SK-N-SH (cell line): ENCODE measurements around the gene AP1S3. TPM values are rescaled to one million over a fixed set of nuclear protein-coding genes. Genes with fewer than 3 reads are reported as not detected.
A peak's percentile ranks its signal among the peaks of the same experiment; 100 is the strongest.

Experiments used
- CTCF ChIA-PET: fragments of 300-600, 350-600 bp; formaldehyde crosslinking; extraction: SDS; loops from one replicate; lab custom pipeline; 2021; lab: Yijun Ruan, JAX
- POLR2A ChIA-PET: fragments of 350-600 bp; sonication (Branson Sonifier 250); formaldehyde crosslinking; extraction: SDS; loops from one replicate; lab custom pipeline; 2020; ENCODE audit warnings: antibody characterized with exemption, inconsistent platforms; lab: Yijun Ruan, JAX
- DNase-seq: peaks from one replicate; pipeline ENCODE4 v3.0.0; 2012
- H2AFZ ChIP-seq: fragments of 200-600 bp; sonication (generic); 2 replicates; pipeline ENCODE4 v1.8.1; 2016; ENCODE audit warnings: antibody characterized with exemption, mild to moderate bottlenecking, low read depth
- H3F3A ChIP-seq: fragments of 200-600 bp; sonication (generic); replicated peaks from 2 replicates; pipeline ENCODE3; 2016; ENCODE audit warnings: antibody characterized with exemption, mild to moderate bottlenecking; ENCODE audit not compliant: insufficient read depth
- H3K27ac ChIP-seq, 2 experiments: fragments of 200-500 bp in 1 of 2; fragments of 200-600 bp in 1 of 2; sonication (Bioruptor generic) in 1 of 2; sonication (generic), shearing (Covaris generic) in 1 of 2; 2 replicates each; pipeline versions ENCODE4 v1.5.1 to v1.6.1; 2014 to 2016; ENCODE audit warnings: low read depth in 2 of 2, inconsistent platforms in 1 of 2, low read length in 1 of 2, mild to moderate bottlenecking in 1 of 2, mixed read lengths in 1 of 2
- H3K27me3 ChIP-seq: fragments of 200-600 bp; sonication (generic), shearing (Covaris generic); 2 replicates; pipeline ENCODE4 v1.6.1; 2016; ENCODE audit warnings: mixed run types; ENCODE audit not compliant: insufficient read depth
- H3K36me3 ChIP-seq, 2 experiments: fragments of 200-500 bp in 1 of 2; fragments of 200-600 bp in 1 of 2; sonication (Bioruptor generic) in 1 of 2; sonication (generic) in 1 of 2; replicated peaks in 1 of 2; 2 replicates each; pipeline versions ENCODE3 to v1.5.1; 2014 to 2016; ENCODE audit warnings: low read length in 1 of 2, mild to moderate bottlenecking in 1 of 2; ENCODE audit not compliant: insufficient read depth in 2 of 2, control insufficient read depth in 1 of 2
- H3K4me1 ChIP-seq, 2 experiments: fragments of 200-500 bp in 1 of 2; fragments of 200-600 bp in 1 of 2; sonication (Bioruptor generic) in 1 of 2; sonication (generic), shearing (Covaris generic) in 1 of 2; 2 replicates each; pipeline versions ENCODE4 v1.5.1 to v1.6.1; 2014 to 2016; ENCODE audit warnings: low read depth in 1 of 2, low read length in 1 of 2, mixed run types in 1 of 2; ENCODE audit not compliant: insufficient read depth in 2 of 2, control insufficient read depth in 1 of 2
- H3K4me2 ChIP-seq: fragments of 200-600 bp; sonication (generic), shearing (Covaris generic); 2 replicates; pipeline ENCODE4 v1.6.1; 2017; ENCODE audit warnings: mixed run types
- H3K4me3 ChIP-seq, 2 experiments: fragments of 200-500 bp in 1 of 2; fragments of 200-600 bp in 1 of 2; sonication (Bioruptor generic) in 1 of 2; sonication (generic), shearing (Covaris generic) in 1 of 2; 2 replicates each; pipeline versions ENCODE4 v1.5.1 to v1.8.1; 2014 to 2016; ENCODE audit warnings: low read depth in 2 of 2, inconsistent platforms in 1 of 2, low read length in 1 of 2, mild to moderate bottlenecking in 1 of 2, mixed read lengths in 1 of 2, moderate library complexity in 1 of 2
- H3K79me2 ChIP-seq: fragments of 200-600 bp; sonication (generic); 2 replicates; pipeline ENCODE4 v1.8.1; 2017; ENCODE audit warnings: mild to moderate bottlenecking; ENCODE audit not compliant: insufficient read depth
- H3K9ac ChIP-seq: fragments of 200-600 bp; sonication (generic); 2 replicates; pipeline ENCODE4 v1.6.1; 2017; ENCODE audit warnings: mixed run types
- H3K9me2 ChIP-seq: fragments of 200-600 bp; sonication (generic); 2 replicates; pipeline ENCODE4 v1.6.1; 2017; ENCODE audit warnings: mixed run types
- H3K9me3 ChIP-seq: fragments of 200-600 bp; sonication (generic); 2 replicates; pipeline ENCODE4 v1.6.1; 2017; ENCODE audit warnings: mixed run types, mild to moderate bottlenecking, moderate library complexity
- H4K20me1 ChIP-seq: fragments of 200-600 bp; sonication (generic); 2 replicates; pipeline ENCODE4 v1.6.1; 2017; ENCODE audit warnings: mild to moderate bottlenecking, mixed run types; ENCODE audit not compliant: insufficient read depth
- EP300 ChIP-seq, 2 experiments: IDR thresholded peaks; 2 replicates each; pipeline versions ENCODE4 v1.4.0 to v1.6.1; 2012; ENCODE audit warnings: borderline replicate concordance in 1 of 2, low read depth in 1 of 2, low read length in 1 of 2
- EZH2phosphoT487 ChIP-seq: fragments of 200-600 bp; sonication (generic); IDR thresholded peaks from 2 replicates; pipeline ENCODE4 v1.6.1; 2017; ENCODE audit warnings: low read depth, mixed run types, mild to moderate bottlenecking, antibody characterized with exemption, moderate library complexity, borderline replicate concordance
- FOSL2 ChIP-seq: IDR thresholded peaks from 2 replicates; pipeline ENCODE4 v1.4.0; 2012; ENCODE audit warnings: low read depth, mild to moderate bottlenecking, moderate library complexity, borderline replicate concordance
- FOXJ3 ChIP-seq: sonication (generic); formaldehyde crosslinking; IDR thresholded peaks from 2 replicates; pipeline ENCODE4 v1.5.1; 2020; ENCODE audit warnings: mild to moderate bottlenecking, missing genetic modification reagents
- FOXM1 ChIP-seq: IDR thresholded peaks from 2 replicates; pipeline ENCODE4 v1.4.0; 2012; ENCODE audit warnings: low read depth, mild to moderate bottlenecking
- GATA2 ChIP-seq: sonication (generic); formaldehyde crosslinking; IDR thresholded peaks from 2 replicates; pipeline ENCODE4 v1.5.0; 2020; ENCODE audit warnings: mild to moderate bottlenecking, missing genetic modification reagents
- JUND ChIP-seq: IDR thresholded peaks from 2 replicates; pipeline ENCODE4 v1.4.0; 2012
- MEF2A ChIP-seq: IDR thresholded peaks from 2 replicates; pipeline ENCODE4 v1.4.0; 2012; ENCODE audit warnings: low read depth, borderline replicate concordance
- NFIC ChIP-seq: IDR thresholded peaks from 2 replicates; pipeline ENCODE4 v1.4.0; 2012; ENCODE audit warnings: borderline replicate concordance
- NRF1 ChIP-seq: IDR thresholded peaks from 2 replicates; pipeline ENCODE4 v1.6.1; 2012; ENCODE audit warnings: low read depth, mild to moderate bottlenecking, low read length
- POLR2AphosphoS5 ChIP-seq: IDR thresholded peaks from 2 replicates; pipeline ENCODE4 v1.6.1; 2012; ENCODE audit warnings: low read depth, low read length
- RXRA ChIP-seq: IDR thresholded peaks from 2 replicates; pipeline ENCODE4 v1.4.0; 2012; ENCODE audit warnings: low read depth, mild to moderate bottlenecking, borderline replicate concordance
- SIN3A ChIP-seq: IDR thresholded peaks from 2 replicates; pipeline ENCODE4 v1.6.1; 2012; ENCODE audit warnings: low read depth, mild to moderate bottlenecking, low read length, moderate library complexity, borderline replicate concordance
- SMC3 ChIP-seq: IDR thresholded peaks from 2 replicates; pipeline ENCODE4 v1.6.1; 2012; ENCODE audit warnings: low read depth, low read length, improper control_type of control experiment
- TCF12 ChIP-seq: IDR thresholded peaks from 2 replicates; pipeline ENCODE4 v1.4.0; 2012
- TEAD4 ChIP-seq: IDR thresholded peaks from 2 replicates; pipeline ENCODE4 v1.4.0; 2012; ENCODE audit warnings: mild to moderate bottlenecking, borderline replicate concordance; ENCODE audit not compliant: insufficient read depth
- YY1 ChIP-seq: IDR thresholded peaks from 2 replicates; pipeline ENCODE4 v1.4.0; 2012; ENCODE audit warnings: low read depth, mild to moderate bottlenecking
- WGBS: methylation state at CpG from one replicate; pipeline ENCODE4 v1.1.6; 2017; ENCODE audit warnings: low lambda C conversion rate; 5-methylcytosine and 5-hydroxymethylcytosine counted together
- polyA plus RNA-seq, 3 experiments: library from polyadenylated mRNA; depleted of rRNA; stranded (reverse); fragments of >200 nt; gene quantifications; 2 replicates each; pipeline ENCODE4 v1.2.3, GENCODE V29; 2012
- TF ChIP-seq, protein P1 (sequence below): fragments of 200-600 bp; sonication (generic); IDR thresholded peaks from 2 replicates; pipeline ENCODE4 v1.6.1; 2017; ENCODE audit warnings: antibody characterized with exemption, mild to moderate bottlenecking, moderate library complexity
- TF ChIP-seq, protein P2 (sequence below): IDR thresholded peaks from 2 replicates; pipeline ENCODE4 v1.4.0; 2012; ENCODE audit warnings: low read depth, borderline replicate concordance
- TF ChIP-seq, protein P3 (sequence below): IDR thresholded peaks from 2 replicates; pipeline ENCODE4 v1.4.0; 2012; ENCODE audit warnings: low read depth

AP1S3 gene
- polyA plus RNA-seq, 1 of the 3 experiments (the other 2 are of a cell fraction), result 4.8 TPM

DNA sequence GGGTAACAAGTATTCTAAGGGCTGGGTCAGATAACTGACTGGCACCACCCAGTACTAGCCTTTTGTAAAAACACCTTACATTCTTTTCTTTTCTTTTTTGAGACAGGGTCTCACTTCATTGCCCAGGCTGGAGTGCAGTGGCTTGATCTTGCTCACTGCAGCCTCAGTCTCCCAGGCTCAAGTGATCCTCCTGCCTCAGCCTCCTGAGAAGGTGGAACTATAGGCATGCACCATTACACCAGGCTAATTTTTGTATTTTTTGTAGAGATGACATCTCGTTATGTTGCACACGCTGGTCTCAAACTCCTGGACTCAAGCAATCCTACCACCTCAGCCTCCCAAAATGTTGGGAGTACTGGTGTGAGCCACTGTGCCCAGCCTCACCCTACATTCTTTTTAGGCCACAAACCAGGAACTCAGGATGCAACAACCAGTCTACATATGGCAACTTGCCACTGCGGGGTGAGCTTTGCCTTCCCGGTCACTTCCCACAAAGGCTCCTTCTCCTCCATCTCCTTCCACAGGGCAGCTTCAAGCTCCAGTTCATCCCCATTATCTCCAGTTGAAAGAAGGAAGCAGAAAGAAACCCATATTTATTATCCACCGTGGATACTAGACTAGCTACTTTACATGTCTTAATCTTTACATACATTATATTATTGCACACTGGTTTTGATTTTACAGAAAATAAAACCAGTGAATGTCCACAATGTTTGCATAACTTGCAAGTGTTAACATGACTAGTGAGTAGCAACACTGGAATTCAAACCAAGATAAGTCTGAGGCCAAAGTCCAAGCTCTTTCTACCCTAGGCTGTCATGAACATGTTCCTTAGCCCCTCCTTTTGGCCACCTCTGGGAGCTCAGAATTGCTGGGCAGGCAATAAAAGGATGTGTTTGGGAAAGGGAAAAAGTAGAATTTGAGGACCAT is 23.7 kb upstream of the AP1S3 start:
- Histone ChIP-seq H3K9ac (no peak overlapping the region), H3K27ac (peak overlapping the region in 1 of 2 experiments; percentile 20; a peak in 2 of 4 replicates), H3K4me1 (peaks cover 0 to 6% of the 10 kb centered on the region in 2 experiments; a peak in 1 of 4 replicates), H3K9me3 (no peaks in the 10 kb centered on the region), H3K9me2 (no peaks in the 10 kb centered on the region), H2AFZ (no peak overlapping the region), H3K36me3 (no peaks in the 10 kb centered on the region), H3F3A (peaks cover 9% of the 10 kb centered on the region), H3K4me2 (no peak overlapping the region), H3K79me2 (no peaks in the 10 kb centered on the region), H3K27me3 (no peaks in the 10 kb centered on the region), H4K20me1 (no peaks in the 10 kb centered on the region), H3K4me3 (no peak overlapping the region)
- POLR2A ChIA-PET, result no interaction called here
- TF ChIP-seq NFIC (0 out of 2 replicates have a peak, but pooled peaks have one; percentile 10), FOSL2 (peak; percentile 23; the same call in 1 of the 2 replicates), NRF1 (no peak), FOXM1 (no peak), TCF12 (no peak)
- TF ChIP-seq, protein P1, sequence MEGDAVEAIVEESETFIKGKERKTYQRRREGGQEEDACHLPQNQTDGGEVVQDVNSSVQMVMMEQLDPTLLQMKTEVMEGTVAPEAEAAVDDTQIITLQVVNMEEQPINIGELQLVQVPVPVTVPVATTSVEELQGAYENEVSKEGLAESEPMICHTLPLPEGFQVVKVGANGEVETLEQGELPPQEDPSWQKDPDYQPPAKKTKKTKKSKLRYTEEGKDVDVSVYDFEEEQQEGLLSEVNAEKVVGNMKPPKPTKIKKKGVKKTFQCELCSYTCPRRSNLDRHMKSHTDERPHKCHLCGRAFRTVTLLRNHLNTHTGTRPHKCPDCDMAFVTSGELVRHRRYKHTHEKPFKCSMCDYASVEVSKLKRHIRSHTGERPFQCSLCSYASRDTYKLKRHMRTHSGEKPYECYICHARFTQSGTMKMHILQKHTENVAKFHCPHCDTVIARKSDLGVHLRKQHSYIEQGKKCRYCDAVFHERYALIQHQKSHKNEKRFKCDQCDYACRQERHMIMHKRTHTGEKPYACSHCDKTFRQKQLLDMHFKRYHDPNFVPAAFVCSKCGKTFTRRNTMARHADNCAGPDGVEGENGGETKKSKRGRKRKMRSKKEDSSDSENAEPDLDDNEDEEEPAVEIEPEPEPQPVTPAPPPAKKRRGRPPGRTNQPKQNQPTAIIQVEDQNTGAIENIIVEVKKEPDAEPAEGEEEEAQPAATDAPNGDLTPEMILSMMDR, result 0 out of 2 replicates have a peak, but pooled peaks have one; percentile 16
- 77% methylated on average over 5 of the region's 5 CpGs for WGBS
- CTCF ChIA-PET, result interaction anchor here (0.6 to 0.8 kb wide), 2 partner anchors 526 to 890 kb away, joined by 3 read pairs; no protein-coding TSS in a partner anchor
- DNase-seq, result no peak

DNA sequence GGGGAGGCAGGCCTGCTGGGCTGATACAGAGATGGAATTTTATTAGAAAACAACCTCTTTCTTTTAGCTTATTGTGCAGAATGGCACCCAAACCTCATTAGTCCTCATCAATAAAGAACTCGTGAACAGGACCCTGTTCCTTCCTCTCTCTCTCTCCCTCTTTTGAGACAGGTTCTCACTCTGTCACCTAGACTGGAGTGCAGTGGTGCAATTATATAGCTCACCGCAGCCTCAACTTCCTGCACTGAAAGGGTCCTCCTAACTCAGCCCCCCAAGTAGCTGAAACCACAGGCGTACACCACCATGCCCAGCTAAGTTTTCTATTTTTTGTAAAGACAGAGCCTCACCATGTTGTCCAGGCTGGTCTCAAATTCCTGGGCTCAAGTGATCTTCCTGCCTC is 21.7 kb upstream of the AP1S3 start:
- H3F3A ChIP-seq, result peaks cover 9% of the 10 kb centered on the region
- no peaks in the 10 kb centered on the region for H4K20me1 ChIP-seq
- WGBS, result 96% methylated on average over 3 of the region's 3 CpGs
- H3K4me2 ChIP-seq, result no peak overlapping the region
- peaks cover 0 to 6% of the 10 kb centered on the region in 2 experiments; a peak in 1 of 4 replicates for H3K4me1 ChIP-seq
- no peaks in the 10 kb centered on the region for H3K9me3 ChIP-seq
- no peak overlapping the region for H2AFZ ChIP-seq
- peaks cover 0 to 5% of the 10 kb centered on the region in 2 experiments for H3K36me3 ChIP-seq
- H3K9me2 ChIP-seq, result no peaks in the 10 kb centered on the region
- TF ChIP-seq, protein P1, result no peak
- TF ChIP-seq, protein P2, sequence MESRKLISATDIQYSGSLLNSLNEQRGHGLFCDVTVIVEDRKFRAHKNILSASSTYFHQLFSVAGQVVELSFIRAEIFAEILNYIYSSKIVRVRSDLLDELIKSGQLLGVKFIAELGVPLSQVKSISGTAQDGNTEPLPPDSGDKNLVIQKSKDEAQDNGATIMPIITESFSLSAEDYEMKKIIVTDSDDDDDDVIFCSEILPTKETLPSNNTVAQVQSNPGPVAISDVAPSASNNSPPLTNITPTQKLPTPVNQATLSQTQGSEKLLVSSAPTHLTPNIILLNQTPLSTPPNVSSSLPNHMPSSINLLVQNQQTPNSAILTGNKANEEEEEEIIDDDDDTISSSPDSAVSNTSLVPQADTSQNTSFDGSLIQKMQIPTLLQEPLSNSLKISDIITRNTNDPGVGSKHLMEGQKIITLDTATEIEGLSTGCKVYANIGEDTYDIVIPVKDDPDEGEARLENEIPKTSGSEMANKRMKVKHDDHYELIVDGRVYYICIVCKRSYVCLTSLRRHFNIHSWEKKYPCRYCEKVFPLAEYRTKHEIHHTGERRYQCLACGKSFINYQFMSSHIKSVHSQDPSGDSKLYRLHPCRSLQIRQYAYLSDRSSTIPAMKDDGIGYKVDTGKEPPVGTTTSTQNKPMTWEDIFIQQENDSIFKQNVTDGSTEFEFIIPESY, result no peak
- TF ChIP-seq FOSL2 (no peak), EP300 (IDR thresholded peaks at IDR 0.05; ENCODE audit: borderline replicate concordance in 1 of 2, low read depth in 1 of 2, low read length in 1 of 2) (no peak), SMC3 (no peak), POLR2AphosphoS5 (no peak), MEF2A (no peak), GATA2 (CRISPR knock-in tag) (no peak), EZH2phosphoT487 (no peak), TEAD4 (no peak), FOXM1 (no peak), SIN3A (no peak), FOXJ3 (no peak), JUND (no peak), RXRA (no peak), NRF1 (no peak), TCF12 (no peak), YY1 (no peak)
- TF ChIP-seq, protein P3, sequence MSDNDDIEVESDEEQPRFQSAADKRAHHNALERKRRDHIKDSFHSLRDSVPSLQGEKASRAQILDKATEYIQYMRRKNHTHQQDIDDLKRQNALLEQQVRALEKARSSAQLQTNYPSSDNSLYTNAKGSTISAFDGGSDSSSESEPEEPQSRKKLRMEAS, result no peak
- TF ChIP-seq, all 33 proteins: peak for 0
- Histone ChIP-seq H3K27ac (no peak overlapping the region), H3K27me3 (no peaks in the 10 kb centered on the region), H3K4me3 (no peak overlapping the region), H3K79me2 (no peaks in the 10 kb centered on the region), H3K9ac (no peak overlapping the region)
- POLR2A ChIA-PET, result no interaction called here
- DNase-seq, result no peak
- CTCF ChIA-PET, result no interaction called here
